Fibroblast of skin of left quadriceps (primary cell): ENCODE measurements around the gene CNTNAP2.
A peak's percentile ranks its signal among the peaks of the same experiment; 100 is the strongest.

Source experiments
- DNase-seq, 2 experiments: peaks; one replicate each; pipeline ENCODE4 v3.0.0-alpha.2; 2013; ENCODE audit warnings: low read depth in 2 of 2

The CNTNAP2 gene

DNA sequence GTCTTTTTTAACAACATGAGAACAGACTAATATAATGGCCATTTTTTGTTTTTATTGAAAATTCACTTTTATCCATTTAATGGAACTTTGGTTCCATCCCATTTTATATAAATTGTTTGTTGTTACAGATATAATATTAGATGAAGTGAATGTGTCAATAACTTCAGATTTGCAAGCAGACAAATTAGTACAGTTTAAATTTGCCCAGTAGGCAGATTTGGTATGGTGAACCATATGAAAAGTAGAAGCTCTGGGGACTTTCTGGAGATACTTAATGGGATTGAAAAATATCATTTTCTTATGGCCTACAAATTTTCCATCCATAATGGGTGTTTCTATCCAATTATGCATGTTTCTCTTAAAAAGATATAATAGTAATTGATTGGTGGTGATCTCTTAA, 1277.7 kb downstream of the CNTNAP2 start:
- DNase-seq, result no peak

DNA sequence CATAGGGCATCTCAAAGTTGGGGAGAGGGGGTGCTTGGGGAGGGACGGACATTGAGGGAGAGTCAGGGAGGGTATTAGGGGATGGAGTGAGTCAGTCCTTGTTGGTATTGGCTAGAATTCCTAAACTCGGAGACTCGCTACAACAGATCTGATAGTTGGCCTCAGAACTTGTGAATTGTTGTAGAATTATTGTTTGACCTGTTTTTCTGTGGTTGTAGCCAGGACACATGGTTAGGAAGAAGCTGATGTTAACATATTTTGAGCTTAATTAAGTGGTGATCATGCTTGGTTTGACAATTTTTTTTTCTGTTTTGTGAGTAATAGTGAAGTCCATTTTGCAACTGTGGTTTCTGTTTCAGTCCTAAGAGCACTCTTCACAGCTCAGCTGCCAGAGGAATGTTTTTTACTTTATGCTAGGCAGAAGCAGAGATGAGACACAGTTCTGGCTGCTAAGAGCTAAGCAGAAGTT, 1283.7 kb downstream of the CNTNAP2 start:
- peak; percentile 46 to 52 for DNase-seq

DNA sequence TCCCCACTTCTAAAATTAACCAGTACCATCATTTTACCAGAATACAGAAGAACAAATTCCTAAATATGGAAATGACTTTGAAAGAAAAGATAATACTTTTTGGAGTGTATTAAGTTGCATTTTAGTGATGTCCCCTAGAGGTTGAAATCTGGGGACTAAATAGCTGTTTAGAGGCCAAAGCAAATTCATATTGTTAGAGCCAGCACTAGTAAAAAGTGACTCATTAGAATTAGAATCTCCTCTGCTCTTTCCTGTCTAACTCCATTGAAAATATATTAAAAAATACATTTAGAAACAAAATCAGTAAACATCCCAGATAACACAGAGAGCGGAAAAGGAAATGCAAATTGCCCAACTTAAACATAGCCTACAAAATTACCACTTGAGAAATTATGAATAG, 1284.3 kb downstream of the CNTNAP2 start:
- no peak for DNase-seq

- no peak for DNase-seq
Measured at GRCh38 chr7:147405621-147406020, 1289.0 kb downstream of the CNTNAP2 start.

DNA sequence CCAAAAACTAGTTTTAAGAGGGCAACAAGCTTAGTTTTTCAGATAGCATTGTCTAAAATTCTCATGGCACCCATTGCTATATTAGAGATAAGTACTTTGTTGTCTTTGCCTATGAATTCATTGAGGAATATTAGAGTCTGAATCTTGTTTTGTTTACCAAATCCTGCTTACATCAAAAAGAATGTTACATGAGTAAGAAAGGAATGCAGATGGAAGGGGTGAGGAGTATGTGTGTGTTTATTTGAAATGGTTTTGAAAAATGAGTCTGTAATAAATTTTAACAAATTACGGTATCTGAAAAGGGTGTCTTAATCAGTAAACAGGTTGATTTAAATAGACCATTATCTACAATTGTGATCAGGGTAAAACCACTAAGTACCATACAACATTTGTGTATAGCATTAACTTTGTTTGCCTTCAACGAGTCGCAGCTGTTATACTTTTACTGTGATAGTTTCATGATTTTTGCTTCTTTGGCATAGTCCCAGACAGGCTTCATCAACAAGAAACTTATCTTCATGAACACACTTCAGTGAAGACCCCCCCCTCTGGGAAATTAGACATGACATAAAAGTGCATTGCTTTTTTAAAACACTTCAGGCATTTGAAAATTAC, 1290.0 kb downstream of the CNTNAP2 start:
- peak in 1 of 2 experiments; percentile 18 for DNase-seq

GRCh38 chr7:147411096-147411495, 1294.5 kb downstream of the CNTNAP2 start:
- DNase-seq, result peak; percentile 61 to 63

GRCh38 chr7:147412109-147412508, 1295.5 kb downstream of the CNTNAP2 start:
- DNase-seq, result no peak

GRCh38 chr7:147412782-147413556, 1296.4 kb downstream of the CNTNAP2 start:
- DNase-seq, result peak; percentile 93 to 94

- DNase-seq, result no peak
Measured at GRCh38 chr7:147413557-147413870, 1296.9 kb downstream of the CNTNAP2 start.

DNA sequence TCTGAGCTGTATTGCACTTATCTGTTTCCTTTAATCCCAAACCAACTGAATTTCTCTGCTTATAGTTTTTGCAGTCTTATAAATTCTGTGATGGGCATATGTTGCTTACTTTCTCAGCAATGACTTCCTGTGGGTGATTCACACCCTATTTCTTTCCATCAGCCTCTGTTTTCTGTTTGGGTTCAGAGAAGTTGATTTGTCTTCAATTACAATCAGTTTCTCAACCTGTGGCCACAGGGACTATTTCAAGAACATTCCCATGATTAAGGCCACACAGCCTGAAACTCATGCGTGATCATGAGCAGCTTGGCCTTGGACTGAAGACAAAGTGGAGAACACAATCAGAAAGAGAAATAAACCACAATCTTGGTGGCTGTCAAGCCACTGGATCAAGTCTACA, 1299.4 kb downstream of the CNTNAP2 start:
- DNase-seq, result no peak

- DNase-seq, result no peak
Measured at GRCh38 chr7:147418966-147419365, 1302.4 kb downstream of the CNTNAP2 start.

DNA sequence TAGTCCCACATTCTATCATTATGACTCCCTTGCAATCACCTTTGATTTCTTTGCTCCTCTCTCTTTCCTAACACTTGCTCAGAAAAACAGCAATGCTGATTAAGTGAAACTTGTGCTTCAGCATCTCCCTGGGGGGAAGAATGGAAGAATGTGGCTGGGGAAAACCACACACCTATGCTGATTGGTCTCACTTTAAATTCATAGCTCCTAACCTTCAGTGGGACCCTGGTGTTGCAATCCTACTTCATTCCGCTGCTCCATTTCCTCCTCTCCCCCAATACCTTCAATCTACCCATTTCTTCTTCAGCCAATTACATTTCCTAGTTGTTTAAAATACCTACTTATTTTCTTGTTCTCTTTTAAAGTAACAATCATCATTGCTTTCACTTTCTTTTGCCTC, 1307.3 kb downstream of the CNTNAP2 start:
- DNase-seq, result no peak

DNA sequence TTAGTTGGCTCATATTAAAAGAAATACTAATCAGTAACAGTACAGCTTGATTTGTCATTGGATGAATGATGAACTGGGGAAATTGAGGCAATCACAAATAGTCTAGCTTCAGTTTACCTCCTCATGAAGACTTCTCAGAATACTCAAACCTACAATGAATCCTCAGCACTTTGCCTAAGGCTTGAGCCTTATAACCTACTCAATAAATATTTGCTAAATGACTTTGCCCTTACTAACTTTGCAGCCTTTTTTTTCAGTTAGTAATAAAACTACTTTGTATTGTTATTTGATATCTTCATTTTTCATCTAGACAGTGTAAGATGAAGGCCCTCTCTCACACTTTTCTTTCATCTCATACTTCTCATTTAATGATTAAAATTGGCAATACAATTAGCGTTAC, 1311.5 kb downstream of the CNTNAP2 start:
- DNase-seq, result no peak

- no peak for DNase-seq
Measured at GRCh38 chr7:147429961-147430360, 1313.4 kb downstream of the CNTNAP2 start.

GRCh38 chr7:147432079-147432478, 1315.5 kb downstream of the CNTNAP2 start:
- peak; percentile 36 to 39 for DNase-seq

- DNase-seq, result no peak
Measured at GRCh38 chr7:147432576-147432975, 1316.0 kb downstream of the CNTNAP2 start.

DNA sequence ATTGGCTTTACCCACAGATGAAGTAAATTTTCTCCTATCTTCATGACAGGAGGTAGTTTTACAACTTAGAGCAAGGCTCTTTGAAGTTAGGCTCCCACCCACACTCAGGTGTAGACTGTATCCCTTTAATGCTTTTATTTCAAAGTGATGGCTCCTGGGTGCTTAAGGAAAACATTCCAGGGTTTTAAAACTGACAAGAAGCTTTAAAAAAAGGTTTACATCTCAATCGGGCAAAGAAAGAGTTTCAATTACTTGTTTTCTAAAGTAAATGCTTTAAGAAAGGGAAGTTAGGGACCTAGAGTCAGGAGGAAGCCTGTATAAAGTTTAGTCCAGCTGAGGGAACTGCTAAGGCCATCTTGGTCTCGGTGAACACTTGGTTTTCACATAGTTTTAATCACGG, 1320.1 kb downstream of the CNTNAP2 start:
- no peak for DNase-seq

- no peak for DNase-seq
Measured at GRCh38 chr7:147438216-147438615, 1321.6 kb downstream of the CNTNAP2 start.

- no peak for DNase-seq
Measured at GRCh38 chr7:147443942-147444341, 1327.3 kb downstream of the CNTNAP2 start.

- DNase-seq, result no peak
Measured at GRCh38 chr7:147452816-147453215, 1336.2 kb downstream of the CNTNAP2 start.

DNA sequence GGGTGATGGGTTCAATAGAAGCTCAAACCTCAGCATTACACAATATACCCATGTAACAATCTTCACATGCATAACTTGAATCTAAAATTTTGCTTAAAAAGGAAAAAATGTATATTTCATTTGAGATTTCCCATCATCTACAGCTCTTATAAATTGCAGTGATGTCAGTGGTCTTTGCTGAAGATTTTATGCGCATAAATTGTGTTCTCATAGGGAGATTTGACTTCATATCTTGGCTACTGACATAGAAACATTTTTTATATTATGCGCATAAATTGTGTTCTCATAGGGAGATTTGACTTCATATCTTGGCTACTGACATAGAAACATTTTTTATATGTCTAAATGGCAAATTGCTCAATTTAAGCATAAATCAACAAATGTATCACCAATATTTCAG, 1348.6 kb downstream of the CNTNAP2 start:
- no peak for DNase-seq

- no peak for DNase-seq
Measured at GRCh38 chr7:147472556-147472955, 1356.0 kb downstream of the CNTNAP2 start.

DNA sequence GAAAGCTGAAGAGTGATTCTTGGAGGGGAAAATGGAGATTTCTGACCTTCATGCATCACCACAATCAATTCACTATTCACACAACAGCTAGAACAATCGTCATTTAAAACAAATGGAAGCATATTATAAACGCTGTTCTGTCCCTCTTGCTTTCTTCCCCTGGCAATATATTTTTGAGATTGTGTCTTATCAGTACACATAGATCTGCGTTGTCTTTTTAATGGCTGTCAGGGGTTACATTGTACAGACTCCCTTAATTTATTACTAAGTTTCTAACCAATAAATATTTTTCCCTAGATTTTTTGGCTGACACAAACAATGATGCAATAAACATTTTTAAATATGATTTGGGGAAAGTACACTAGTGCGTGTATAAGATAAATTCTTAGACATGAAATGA, 1358.3 kb downstream of the CNTNAP2 start:
- no peak for DNase-seq

DNA sequence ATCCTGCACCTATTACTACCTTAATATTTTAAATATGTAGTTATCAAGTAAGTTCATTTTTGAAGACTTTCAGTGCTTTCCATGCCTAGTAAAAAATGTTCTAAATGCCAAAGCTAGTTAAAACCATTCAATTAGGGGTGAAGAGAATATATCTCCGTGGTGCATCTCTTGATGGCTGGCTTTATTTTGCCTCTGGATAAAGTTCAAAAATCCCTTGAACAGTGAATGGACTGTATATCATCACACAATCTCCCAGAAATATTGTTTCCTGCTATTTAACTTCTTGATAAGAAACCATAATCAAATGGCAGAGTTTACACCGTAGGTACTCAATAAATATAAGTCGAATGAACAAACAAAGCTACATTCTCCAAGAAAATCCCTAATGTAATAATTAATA, 1360.9 kb downstream of the CNTNAP2 start:
- DNase-seq, result no peak
